ENCODE results near the gene PNPLA6.

The PNPLA6 gene

DNA sequence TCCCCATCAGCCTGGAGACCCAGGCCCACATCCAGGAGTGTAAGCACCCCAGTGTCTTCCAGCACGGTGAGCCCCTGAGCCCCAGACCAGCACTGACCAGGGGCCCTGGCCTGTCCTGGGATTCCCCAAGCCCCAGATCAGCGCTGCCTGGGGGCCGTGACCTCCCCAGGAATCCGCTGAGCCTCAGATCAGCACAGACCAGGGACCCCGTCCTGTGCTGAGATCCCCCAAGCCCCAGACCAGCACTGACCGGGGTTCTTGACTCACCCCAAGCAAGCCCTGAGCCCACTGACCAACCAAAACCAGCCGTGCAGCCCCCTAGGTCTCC, 7.4 kb upstream of the PNPLA6 start:
- DNase-seq (ENCODE audit: low read depth) = no peak
- TF ChIP-seq POLR2A (IDR thresholded peaks at IDR 0.05; ENCODE audit: extremely low read depth, insufficient read length) (no peak), MAX (IDR thresholded peaks at IDR 0.05; ENCODE audit: low read depth, low read length) (no peak), MYC (IDR thresholded peaks at IDR 0.05; ENCODE audit: low read depth, low read length) (no peak), CTCF (IDR thresholded peaks at IDR 0.05; ENCODE audit: low read depth, low read length) (no peak)

GRCh38 chr19:7528522-7529245, 6.8 kb upstream of the PNPLA6 start:
- TF ChIP-seq MAX (IDR thresholded peaks at IDR 0.05; ENCODE audit: low read depth, low read length) = no peak
- no peak for TF ChIP-seq MYC (IDR thresholded peaks at IDR 0.05; ENCODE audit: low read depth, low read length)
- no peak for TF ChIP-seq CTCF (IDR thresholded peaks at IDR 0.05; ENCODE audit: low read depth, low read length)
- no peak for TF ChIP-seq POLR2A (IDR thresholded peaks at IDR 0.05; ENCODE audit: extremely low read depth, insufficient read length)
- DNase-seq (ENCODE audit: low read depth) = no peak
- H3K4me3 ChIP-seq (ENCODE audit: low read depth, low read length) = no peak overlapping the region

More for the DNA sequence above, 7.4 kb upstream of the PNPLA6 start:
- H3K4me3 ChIP-seq (ENCODE audit: low read depth, low read length) = no peak overlapping the region

- no peak for TF ChIP-seq MAX (IDR thresholded peaks at IDR 0.05; ENCODE audit: low read depth, low read length)
- no peak for TF ChIP-seq POLR2A (IDR thresholded peaks at IDR 0.05; ENCODE audit: extremely low read depth, insufficient read length)
- no peak for TF ChIP-seq MYC (IDR thresholded peaks at IDR 0.05; ENCODE audit: low read depth, low read length)
- no peak for TF ChIP-seq CTCF (IDR thresholded peaks at IDR 0.05; ENCODE audit: low read depth, low read length)
- DNase-seq (ENCODE audit: low read depth) = no peak
- H3K4me3 ChIP-seq (ENCODE audit: low read depth, low read length) = no peak overlapping the region
Observed at GRCh38 chr19:7529246-7529600, 6.3 kb upstream of the PNPLA6 start.

GRCh38 chr19:7529610-7530490, 5.7 kb upstream of the PNPLA6 start:
- TF ChIP-seq MAX (IDR thresholded peaks at IDR 0.05; ENCODE audit: low read depth, low read length) = no peak
- TF ChIP-seq POLR2A (IDR thresholded peaks at IDR 0.05; ENCODE audit: extremely low read depth, insufficient read length) = no peak
- TF ChIP-seq MYC (IDR thresholded peaks at IDR 0.05; ENCODE audit: low read depth, low read length) = no peak
- H3K4me3 ChIP-seq (ENCODE audit: low read depth, low read length) = no peak overlapping the region
- no peak for DNase-seq (ENCODE audit: low read depth)

GRCh38 chr19:7533281-7533885, 2.1 kb upstream of the PNPLA6 start:
- H3K4me3 ChIP-seq (ENCODE audit: low read depth, low read length) = no peak overlapping the region
- no peak for DNase-seq (ENCODE audit: low read depth)
- TF ChIP-seq CTCF (IDR thresholded peaks at IDR 0.05; ENCODE audit: low read depth, low read length) (no peak), POLR2A (IDR thresholded peaks at IDR 0.05; ENCODE audit: extremely low read depth, insufficient read length) (no peak), MAX (IDR thresholded peaks at IDR 0.05; ENCODE audit: low read depth, low read length) (no peak), MYC (IDR thresholded peaks at IDR 0.05; ENCODE audit: low read depth, low read length) (no peak)
